ENCODE data around the gene SCN7A. TPM values are rescaled to one million over a fixed set of nuclear protein-coding genes. Genes with fewer than 3 reads are reported as not detected.
A peak's percentile ranks its signal among the peaks of the same experiment; 100 is the strongest.
"Not testable (repeated sequence)": the region's sequence is repeated elsewhere in the genome, so short reads cannot be mapped to it uniquely, and the experiment has no call there.

Gene SCN7A
- total RNA-seq, 1 donor from 2014 or later = 109 TPM

DNA sequence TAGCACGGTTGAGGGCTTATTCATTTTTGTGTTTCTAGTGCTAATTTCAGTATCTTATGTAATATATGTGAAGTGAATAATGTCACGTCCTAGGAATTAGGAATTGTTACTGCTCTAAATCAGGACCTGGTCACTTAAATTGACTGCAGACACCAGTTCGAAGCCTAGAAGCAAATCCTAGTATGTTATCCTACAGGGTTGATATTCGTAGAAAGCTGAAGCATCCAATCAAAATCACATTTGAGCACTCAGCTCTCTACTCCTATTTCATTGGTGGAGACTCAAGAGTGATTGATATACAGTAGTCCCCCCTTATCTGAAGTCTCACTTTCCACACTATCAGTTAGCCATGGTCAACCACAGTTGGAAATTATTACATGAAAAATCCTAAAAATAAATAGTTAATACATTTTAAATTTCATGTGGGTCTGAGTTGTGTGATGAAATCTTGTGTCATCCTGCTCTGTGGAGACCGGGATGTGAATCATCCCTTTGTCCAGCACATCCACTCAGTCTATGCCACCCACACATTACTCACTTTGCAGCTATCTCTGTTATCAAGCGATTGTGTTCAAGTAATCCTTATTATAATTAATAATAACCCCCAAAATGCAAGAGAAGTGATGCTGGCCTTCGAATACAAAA, 83.1 kb downstream of the SCN7A start:
- DNase-seq (ENCODE audit: low spot score) (no peak), ATAC-seq (peak; percentile 74)
- intact Hi-C loops (cut with DNase I) = no loop called here

DNA sequence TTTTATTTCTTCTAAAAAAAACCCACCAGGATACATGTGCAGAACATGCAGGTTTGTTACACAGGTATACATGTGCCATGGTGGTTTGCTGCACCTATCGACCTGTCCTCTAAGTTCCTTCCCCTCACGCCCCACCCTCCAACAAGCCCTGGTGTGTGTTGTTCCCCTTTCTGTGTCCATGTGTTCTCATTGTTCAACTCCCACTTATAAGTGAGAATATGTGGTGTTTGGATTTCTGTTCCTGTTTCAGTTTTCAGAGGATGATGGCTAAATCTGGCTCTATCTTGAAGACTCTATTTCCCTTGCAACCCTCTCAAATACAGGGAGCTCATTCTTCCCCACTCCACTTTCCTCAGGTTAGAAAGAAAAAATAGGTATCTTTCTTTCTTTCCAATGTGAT, 86.3 kb downstream of the SCN7A start:
- DNase-seq (ENCODE audit: low spot score); ATAC-seq; intact Hi-C loops (cut with DNase I): not testable (repeated sequence)

DNA sequence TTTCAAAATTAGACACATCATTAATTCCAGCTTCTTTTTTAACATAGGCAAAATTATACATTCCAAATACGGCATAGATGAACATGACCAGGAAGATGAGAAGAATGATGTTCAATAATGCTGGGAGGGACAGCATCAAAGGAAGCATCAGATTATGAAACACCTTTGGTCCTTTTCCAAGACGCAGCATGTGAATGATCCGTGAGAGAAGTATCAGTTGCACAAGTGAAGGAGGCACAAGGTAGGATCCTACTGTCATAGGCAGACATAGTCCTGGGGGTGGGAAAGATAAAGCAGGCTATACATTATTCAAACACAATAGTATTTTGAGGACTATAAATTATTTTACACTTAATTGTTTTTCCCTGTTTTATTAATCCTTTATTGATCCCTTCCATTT, 87.7 kb downstream of the SCN7A start:
- intact Hi-C loops (cut with DNase I) = no loop called here
- no peak for ATAC-seq
- DNase-seq (ENCODE audit: low spot score) = no peak

DNA sequence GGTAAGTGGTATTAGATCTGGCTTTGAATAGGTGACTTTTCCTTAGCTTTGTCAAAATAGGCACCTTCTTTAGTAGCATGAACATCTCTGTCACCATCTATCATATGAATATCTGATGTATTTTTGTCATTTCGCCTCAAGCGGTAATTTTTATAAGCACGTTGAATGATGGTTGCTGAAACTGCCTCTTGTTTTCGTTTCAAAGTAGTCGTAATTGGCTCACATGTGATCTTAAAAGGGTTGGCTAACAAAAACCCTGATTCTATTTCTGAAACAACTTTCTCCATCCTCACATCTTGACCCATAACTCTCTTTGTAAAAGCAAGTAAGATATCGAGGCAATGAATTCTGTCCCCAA, 88.5 kb downstream of the SCN7A start:
- intact Hi-C loops (cut with DNase I) = no loop called here
- ATAC-seq = no peak
- no peak for DNase-seq (ENCODE audit: low spot score)

DNA sequence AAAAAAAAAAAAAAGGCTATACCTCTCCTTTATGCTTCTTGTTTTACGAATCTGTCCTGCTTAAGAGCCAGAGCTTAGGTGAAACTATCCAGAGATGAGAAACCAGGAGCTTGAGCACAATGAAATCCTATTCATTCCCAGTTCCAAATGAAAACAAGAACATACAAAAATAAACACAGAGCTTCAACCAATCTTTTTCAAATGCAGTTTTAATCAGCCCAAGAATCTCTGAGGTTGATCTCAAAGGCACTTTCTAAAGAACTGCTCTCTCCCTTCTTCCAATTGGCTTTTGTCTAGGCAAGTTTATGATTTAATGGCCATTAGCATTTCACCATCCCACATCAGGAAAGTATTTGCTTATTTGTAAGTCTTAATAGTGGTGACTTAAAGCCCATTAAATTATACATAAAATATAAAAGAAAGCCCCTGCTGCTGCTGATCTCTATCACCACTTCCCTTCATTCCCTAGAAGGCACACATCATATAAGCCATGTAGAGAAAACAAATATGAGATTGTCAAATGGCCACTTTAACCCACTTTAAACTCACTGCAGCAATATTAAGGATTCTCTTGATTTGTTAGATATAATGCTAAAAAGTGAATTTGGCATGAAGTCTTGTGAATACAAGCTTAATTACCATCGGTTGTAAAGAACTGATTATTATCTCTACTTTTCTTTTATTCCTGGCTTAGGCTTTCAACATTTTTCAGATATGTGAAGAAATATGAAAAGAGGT, 89.0 kb downstream of the SCN7A start:
- ATAC-seq = no peak
- intact Hi-C loops (cut with DNase I) = no loop called here
- DNase-seq (ENCODE audit: low spot score) = no peak

DNA sequence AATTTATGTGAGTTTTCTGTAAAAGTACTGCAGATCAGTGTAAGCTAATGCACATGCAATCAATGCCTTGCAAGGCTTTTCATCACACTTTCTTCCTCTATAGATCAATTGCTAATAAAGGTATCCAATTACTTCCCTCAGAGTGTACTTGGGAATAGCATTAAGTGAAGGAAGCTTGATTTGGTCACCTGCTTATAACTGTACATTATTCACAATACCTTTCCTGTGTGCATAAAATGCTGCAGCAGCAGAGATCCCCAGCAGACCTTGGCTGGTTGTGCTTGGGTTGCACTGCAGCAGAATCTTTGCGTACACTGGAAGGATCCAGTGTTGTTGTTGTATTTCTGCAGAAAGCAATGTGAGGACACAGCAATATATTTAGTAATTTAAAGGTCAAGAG, 99.8 kb downstream of the SCN7A start:
- intact Hi-C loops (cut with DNase I) = no loop called here
- DNase-seq (ENCODE audit: low spot score) (no peak), ATAC-seq (no peak)

DNA sequence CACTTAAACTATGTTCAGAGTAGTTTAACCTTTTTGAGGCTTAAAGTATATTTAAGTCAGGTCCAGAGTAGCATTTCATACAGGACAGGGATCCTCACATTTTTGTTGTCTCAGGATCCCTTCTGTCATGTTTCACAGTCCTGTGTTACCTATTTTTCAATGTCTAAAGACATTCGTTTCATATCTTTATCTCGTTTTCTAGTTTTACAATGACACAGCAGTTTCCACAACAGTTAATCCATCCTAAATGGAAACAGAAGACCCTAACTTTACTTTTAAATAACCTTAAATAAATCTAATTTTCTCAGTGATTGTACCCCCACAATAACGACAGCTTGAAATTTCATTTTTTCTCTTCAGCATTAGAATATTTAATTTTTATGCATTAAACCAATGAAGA, 101.0 kb downstream of the SCN7A start:
- ATAC-seq (no peak), DNase-seq (ENCODE audit: low spot score) (no peak)
- intact Hi-C loops (cut with DNase I) = no loop called here

DNA sequence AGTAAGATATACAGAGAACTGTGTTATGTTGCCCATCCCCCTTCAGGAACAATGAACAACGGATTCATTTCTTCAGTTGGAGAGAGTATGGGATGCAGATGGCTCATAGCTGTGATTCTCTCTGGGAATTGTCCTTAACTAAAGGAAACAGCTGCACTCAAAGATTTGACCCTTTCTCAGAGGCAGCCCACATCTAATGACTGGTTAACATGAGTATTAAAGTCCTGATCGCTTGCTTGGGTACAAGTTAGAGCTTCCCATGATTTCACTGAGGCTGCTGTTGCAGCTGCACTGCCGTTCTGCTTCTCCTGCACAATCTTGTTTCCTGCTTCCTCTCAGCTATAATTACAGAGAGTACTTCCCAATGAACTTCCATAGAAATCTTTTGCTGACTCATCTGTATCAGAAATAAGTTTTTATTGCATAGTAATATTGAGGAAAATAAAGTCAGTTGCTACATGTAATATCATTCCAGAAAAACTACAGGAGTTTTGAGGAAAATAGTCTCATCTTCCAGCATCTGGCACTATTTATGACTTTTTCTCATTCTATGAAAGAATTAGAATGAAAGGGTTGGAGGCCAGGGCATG, 105.5 kb downstream of the SCN7A start:
- intact Hi-C loops (cut with DNase I) = no loop called here

DNA sequence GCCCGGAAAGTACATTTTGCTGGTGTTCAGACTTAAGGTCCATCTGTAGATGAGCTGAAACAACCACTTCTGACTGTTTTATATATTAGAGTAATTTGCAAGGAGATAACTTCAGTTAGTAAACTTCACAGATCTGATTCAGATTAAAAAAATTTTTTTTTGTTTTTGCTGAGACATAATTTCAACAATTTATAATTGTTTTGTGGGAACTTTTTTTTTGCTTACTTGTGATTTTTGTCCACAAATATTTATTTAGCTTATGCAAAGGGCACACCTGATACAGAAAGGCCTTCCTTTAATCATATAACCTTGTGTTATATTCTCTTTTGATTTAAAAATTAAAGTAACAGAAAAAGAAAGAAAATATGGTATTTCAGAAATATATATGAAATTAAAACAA, 108.7 kb downstream of the SCN7A start:
- ATAC-seq = no peak
- intact Hi-C loops (cut with DNase I) = no loop called here
- no peak for DNase-seq (ENCODE audit: low spot score)

More for the DNA sequence above, 105.5 kb downstream of the SCN7A start:
- no peak for DNase-seq (ENCODE audit: low spot score)
- ATAC-seq = no peak

DNA sequence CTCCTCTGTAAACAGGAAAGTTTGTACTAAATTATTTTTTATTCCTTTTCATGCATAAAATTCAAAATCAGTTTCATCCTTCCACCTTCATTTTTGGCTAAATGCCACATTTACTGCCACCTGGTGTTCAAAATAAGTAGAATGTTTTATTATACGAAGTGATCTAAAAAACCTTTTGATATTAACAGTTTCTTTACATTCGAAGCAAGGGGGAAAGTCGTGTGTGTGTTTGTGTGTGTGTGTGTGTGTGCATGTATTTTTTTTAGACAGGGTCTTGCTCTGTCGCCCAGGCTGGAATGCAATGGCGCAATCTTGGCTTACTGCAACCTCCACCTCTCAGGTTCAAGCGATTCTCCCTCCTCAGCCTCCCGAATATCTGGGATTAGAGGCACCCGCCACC, 109.3 kb downstream of the SCN7A start:
- ATAC-seq = no peak
- no peak for DNase-seq (ENCODE audit: low spot score)
- intact Hi-C loops (cut with DNase I) = no loop called here

DNA sequence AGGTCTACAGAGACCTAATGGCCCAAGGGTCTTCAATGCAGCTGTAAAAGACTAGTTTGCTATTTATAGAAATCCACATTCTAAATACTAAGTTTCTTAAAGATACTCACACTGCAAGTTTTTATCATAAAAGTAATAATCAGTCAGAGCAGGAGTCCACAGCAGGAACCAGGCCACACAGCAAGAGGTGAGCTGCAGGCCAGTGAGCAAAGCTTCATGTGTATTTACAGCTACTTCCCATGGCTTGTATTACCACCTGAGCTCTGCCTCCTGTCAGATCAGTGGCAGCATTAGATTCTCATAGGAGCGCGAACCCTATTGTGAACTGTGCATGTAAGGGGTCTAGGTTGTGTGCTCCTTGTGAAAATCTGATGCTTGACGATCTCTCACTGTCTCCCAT, 111.6 kb downstream of the SCN7A start:
- ATAC-seq = no peak
- intact Hi-C loops (cut with DNase I) = no loop called here

DNA sequence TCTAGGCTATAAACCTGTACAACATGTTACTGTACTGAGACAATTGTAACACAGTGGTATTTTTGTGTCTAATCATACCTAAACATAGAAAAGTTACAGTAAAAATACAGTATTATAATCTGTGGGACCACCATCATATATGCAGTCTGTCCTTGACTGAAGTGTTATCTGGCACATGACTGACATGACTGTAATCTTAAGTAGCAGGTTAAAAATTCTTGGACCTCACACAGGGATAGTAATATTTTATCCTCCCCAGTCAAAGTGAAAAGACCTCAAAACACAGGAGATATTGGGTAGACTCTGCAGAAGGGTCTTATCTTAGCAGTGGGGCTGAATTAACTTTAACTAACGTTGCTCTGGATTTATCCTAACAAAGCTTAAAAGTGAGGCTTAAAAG, 113.4 kb downstream of the SCN7A start:
- intact Hi-C loops (cut with DNase I) = no loop called here
- DNase-seq (ENCODE audit: low spot score) = no peak
- ATAC-seq = no peak

More for the DNA sequence above, 111.6 kb downstream of the SCN7A start:
- no peak for DNase-seq (ENCODE audit: low spot score)

DNA sequence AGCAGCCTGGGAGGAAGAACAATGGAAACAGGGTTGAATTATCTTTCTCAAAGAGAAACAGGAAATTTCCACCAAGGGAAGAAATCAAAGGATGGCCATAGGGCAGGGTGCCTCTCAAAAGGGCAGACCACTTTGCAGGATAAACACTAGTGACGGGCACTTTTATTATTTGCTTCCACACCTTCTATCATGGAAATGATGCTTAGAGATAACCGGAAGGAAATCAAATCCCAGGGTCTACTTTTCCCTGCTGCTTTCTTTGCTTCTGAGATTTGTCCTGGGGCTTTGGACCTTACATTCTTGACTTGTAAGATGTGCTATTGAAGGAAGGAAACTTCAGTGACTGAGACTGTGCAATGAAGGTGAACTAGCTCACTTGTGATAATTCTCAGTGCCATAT, 117.2 kb downstream of the SCN7A start:
- ATAC-seq (no peak), DNase-seq (ENCODE audit: low spot score) (no peak)
- intact Hi-C loops (cut with DNase I) = no loop called here

DNA sequence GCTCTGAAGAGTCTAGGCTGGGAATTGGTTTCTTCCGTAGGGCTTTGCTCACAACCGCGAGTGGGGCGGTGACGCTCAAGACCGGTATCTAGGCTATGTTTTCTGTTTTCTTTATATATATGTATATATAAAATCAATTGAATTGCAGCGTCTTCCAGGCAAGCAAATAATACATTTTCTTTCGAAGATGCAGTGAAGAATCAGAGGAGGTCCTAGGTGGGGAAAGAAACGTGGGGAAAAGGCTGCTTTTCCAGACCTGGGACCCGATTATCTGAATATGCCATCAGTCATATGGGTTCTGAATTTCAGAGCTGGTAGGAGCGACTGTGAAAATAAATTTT, 117.6 kb downstream of the SCN7A start:
- intact Hi-C loops (cut with DNase I) = no loop called here
- DNase-seq (ENCODE audit: low spot score) (no peak), ATAC-seq (no peak)

DNA sequence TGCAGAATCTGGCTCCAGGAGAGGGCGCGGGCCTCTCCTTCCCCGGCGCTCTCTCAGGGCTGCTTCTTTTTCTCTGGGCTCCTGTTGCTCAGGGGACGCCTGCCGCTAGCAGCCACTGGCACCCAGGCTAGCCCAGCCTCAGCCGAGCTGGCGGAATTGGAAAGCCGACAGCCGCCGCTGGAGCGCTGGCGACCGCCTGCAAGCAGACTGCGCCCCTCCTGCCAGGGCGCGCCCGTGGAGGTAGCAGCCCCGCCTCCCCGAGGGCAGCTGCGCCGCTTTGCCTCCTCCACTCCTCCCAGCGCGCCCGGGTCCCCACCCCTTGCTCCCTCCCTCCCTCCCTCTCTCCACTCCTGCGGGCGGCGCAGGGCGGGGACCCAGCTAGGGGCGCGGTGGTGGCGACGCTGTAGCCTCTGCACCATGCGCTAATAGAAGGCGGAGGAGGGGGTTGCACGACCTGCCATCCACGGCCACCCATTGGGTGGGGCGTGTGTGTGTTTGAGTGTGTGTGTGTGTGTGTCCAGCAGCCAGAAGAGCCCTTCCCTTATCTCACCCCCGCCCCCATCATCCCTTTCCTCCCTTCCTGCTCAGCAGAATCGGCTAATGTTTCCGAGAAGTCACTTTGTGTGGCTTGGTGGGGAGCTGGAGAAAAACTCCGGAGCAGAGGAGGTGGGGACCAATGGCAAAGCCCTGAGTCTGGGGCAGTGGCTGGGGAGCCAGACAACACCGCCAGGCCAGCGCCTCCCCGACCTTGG, 118.1 kb downstream of the SCN7A start, which contains the start of gene SCN9A:
TSS of gene SCN9A (minus strand) at position 209 of the 752 bp plus-strand sequence. CDS start 64,188 bp downstream, outside the sequence.
- ATAC-seq (peak; percentile 93), DNase-seq (ENCODE audit: low spot score) (peak; percentile 81)
- intact Hi-C loops (cut with DNase I) = no loop called here

DNA sequence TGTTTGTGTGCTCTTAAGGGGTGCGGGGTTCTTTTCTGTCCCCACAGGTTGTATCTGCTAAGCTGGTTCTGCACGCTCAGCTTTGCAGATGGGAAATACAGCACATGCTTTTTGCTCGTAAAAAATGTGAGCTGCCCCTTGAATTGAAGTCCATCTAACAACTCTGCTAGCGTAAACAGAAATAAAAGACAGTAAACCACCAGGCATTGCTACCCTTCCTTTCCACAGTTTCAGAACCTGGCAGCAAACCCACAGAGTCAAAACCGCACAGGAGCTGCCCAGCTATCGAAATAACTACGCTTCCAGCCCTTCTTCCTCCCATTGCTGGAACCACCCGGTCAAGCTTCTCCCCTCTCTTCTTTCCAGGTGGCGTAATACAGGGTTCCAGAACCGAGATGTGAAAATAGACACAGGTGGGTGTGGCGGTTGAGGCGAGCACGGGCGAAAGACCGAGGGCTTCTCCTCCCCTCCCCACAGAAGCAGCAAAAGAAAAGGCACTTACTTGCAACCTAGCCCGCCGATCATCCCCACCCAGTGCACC, 118.8 kb downstream of the SCN7A start:
- DNase-seq (ENCODE audit: low spot score) = no peak
- ATAC-seq = peak; percentile 19
- intact Hi-C loops (cut with DNase I) = no loop called here

DNA sequence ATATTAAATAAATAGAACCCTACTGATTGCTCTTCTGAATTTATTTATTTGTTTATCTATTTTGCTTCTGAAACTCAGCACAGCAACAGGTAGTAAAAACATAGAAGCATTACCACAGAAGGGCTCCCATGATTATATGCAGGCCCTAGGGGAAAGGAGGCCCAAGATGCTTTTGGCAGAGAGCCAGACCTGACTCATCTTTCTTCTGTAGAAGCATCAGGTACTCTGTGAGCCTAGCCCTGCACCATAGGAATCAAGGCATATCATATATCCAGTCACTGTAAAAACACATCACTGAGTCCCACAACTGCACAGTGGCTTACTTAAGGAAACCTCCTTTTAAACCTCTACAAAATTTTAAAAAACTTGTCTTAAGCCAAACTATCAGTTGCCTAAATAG, 120.1 kb downstream of the SCN7A start:
- no peak for DNase-seq (ENCODE audit: low spot score)
- intact Hi-C loops (cut with DNase I) = no loop called here
- ATAC-seq = no peak

DNA sequence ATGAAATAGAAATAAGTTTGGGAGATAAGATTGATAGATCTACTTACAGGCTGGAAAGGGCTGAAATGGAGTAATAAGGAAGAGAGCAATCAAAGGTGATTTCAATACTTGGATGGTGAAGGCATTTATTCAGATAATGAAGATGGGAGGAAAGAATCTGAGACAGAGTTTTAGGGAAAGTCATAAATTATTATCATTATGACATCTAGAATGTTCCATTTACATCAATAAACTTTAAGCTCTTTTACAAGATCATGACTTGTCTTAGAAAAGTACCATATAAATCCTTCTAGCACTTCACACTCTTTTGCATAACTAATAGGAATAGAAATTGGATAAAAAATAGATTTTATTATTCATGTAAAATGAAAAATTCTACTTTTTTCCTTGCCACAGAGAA, 120.5 kb downstream of the SCN7A start:
- DNase-seq (ENCODE audit: low spot score) (no peak), ATAC-seq (no peak)
- intact Hi-C loops (cut with DNase I) = no loop called here

DNA sequence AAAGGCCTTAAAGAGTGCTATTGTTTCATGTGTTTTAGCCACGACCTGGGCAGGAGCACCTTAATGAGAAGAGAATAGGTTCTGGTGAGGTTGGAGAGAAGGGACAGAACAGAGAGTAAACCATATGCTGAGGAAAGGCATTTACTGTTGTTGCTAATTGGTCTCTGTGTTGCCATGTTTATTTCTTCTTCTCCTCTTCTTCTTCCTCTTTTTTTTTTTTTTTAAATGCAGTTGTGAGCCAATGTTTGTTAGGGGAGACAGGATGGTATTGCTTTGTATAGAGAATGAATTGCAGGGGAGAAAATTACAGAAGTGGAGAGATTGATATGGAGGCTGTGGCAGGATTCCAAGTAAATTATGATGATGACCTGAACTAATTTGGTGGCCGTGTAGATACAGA, 120.9 kb downstream of the SCN7A start:
- intact Hi-C loops (cut with DNase I) = no loop called here
- no peak for ATAC-seq
- DNase-seq (ENCODE audit: low spot score) = no peak

DNA sequence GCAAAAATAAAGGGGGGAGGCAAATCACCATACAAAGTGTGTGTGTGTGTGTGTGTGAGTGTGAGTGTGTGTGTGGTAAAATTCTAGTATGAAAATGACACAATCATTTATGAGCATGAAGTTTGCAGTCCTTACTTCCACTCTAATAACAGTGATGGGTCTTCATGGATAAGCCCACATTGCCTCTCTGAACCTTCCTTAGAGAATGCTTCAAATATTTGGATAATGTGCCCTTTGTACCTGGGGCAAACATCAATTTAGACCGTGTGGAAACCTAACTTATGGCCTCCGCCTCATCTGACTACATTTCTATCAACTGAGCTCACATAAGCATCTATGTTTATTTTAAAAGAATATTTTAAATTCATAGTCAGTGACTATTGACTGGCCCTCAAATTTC, 122.0 kb downstream of the SCN7A start:
- ATAC-seq (no peak), DNase-seq (ENCODE audit: low spot score) (no peak)
- intact Hi-C loops (cut with DNase I) = no loop called here

Data from sciatic nerve (tissue), 2 donors.